ENCODE data around the gene FNIP2. TPM values are rescaled to one million over a fixed set of nuclear protein-coding genes. Genes with fewer than 3 reads are reported as not detected.

The FNIP2 gene
- total RNA-seq, 1 donor from 2014 or later: 25.3 TPM

- Histone ChIP-seq H3K9me3 (no peaks in the 10 kb centered on the region), H3K36me3 (no peaks in the 10 kb centered on the region), H3K4me1 (peaks cover 63% of the 10 kb centered on the region), H3K27me3 (no peaks in the 10 kb centered on the region), H3K27ac (no peak overlapping the region), H3K4me3 (no peak overlapping the region)
- TF ChIP-seq POLR2AphosphoS5 (IDR thresholded peaks at IDR 0.05; ENCODE audit: insufficient read depth in 1 of 2, low read depth in 1 of 2): no peak
- TF ChIP-seq, protein P1, sequence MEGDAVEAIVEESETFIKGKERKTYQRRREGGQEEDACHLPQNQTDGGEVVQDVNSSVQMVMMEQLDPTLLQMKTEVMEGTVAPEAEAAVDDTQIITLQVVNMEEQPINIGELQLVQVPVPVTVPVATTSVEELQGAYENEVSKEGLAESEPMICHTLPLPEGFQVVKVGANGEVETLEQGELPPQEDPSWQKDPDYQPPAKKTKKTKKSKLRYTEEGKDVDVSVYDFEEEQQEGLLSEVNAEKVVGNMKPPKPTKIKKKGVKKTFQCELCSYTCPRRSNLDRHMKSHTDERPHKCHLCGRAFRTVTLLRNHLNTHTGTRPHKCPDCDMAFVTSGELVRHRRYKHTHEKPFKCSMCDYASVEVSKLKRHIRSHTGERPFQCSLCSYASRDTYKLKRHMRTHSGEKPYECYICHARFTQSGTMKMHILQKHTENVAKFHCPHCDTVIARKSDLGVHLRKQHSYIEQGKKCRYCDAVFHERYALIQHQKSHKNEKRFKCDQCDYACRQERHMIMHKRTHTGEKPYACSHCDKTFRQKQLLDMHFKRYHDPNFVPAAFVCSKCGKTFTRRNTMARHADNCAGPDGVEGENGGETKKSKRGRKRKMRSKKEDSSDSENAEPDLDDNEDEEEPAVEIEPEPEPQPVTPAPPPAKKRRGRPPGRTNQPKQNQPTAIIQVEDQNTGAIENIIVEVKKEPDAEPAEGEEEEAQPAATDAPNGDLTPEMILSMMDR (IDR thresholded peaks at IDR 0.05): no peak
- no peak for TF ChIP-seq POLR2A (IDR thresholded peaks at IDR 0.05)
- intact Hi-C loops (cut with DNase I): no loop called here
- no peak for DNase-seq (ENCODE audit: extremely low spot score in 2 of 2)
Observed at GRCh38 chr4:158823461-158823873, 54.6 kb downstream of the FNIP2 start.

DNA sequence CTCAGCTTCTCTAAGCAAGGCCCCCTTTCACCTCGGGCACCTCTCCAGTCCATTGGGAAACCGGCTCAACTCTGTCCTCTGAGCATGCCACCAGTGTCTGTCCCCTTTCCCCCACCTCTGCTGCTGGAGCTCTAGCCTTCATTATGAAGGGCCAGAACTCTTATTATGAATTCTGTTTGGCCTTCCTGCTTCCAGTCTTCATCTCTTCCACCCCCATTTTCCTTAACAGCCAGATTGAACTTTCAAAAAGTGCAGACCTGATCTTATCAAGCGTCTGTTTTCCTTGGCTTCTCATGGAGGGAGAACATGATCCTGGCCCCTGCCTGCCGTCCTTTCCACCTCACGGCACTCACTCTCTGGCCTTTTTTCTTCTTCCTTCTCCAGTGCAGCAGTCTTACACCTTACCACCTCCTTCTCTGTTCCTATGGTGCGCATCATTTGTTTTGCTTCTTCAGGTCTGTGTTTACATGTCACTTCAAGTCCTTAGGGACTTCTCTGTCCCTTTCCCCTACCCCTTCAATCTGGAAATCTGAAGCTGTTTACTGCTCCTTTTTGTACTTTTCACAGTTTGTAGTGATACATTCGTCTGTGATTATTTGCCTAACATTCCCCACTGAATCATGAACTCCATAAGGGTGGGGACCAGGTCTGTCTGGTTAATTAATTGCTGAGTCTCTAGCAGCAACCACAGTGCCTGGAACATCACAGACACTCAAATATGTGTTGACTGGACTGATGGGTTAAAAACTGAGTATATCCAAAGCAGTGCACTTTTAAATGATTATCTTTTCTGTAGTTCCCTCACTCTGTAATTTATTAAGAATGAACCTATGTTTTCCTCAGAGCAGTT is 55.8 kb downstream of the FNIP2 start:
- Histone ChIP-seq H3K9me3 (no peaks in the 10 kb centered on the region), H3K4me1 (peaks cover 60% of the 10 kb centered on the region), H3K27me3 (no peaks in the 10 kb centered on the region), H3K4me3 (no peak overlapping the region), H3K27ac (no peak overlapping the region), H3K36me3 (no peaks in the 10 kb centered on the region)
- no peak for DNase-seq (ENCODE audit: extremely low spot score in 2 of 2)
- intact Hi-C loops (cut with DNase I): no loop called here
- TF ChIP-seq, protein P1 (IDR thresholded peaks at IDR 0.05): no peak
- no peak for TF ChIP-seq POLR2A (IDR thresholded peaks at IDR 0.05)
- no peak for TF ChIP-seq POLR2AphosphoS5 (IDR thresholded peaks at IDR 0.05; ENCODE audit: insufficient read depth in 1 of 2, low read depth in 1 of 2)

DNA sequence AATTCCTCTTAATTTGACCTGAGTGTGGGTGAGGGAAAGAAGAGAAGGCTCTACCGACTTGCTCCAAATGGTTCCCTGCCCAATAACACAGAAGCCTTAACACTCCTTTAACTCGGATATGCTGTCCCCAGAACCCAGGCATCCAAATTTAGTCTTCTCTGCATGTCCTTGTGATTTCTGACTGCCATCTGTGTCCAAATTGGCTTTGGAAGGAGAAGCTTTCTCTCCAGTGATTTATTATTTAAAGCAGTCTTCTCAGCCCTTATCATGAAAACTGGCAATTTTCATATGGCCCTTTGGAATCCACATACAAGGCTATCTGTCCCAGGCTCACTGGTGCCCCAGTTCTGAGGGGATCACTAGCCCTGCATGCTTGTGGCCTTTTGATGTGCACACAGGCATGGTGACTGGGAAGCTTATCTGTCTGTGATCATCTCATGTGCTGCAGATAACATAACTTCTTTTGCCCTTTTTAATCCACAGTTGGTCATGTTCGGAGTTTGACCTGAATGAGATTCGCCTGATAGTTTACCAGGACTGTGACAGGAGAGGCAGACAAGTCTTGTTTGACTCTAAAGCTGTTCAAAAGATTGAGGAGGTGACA is 56.7 kb downstream of the FNIP2 start:
- intact Hi-C loops (cut with DNase I): no loop called here
- H3K4me3 ChIP-seq: no peak overlapping the region
- H3K27me3 ChIP-seq: no peaks in the 10 kb centered on the region
- TF ChIP-seq, protein P1 (IDR thresholded peaks at IDR 0.05): no peak
- TF ChIP-seq POLR2AphosphoS5 (IDR thresholded peaks at IDR 0.05; ENCODE audit: insufficient read depth in 1 of 2, low read depth in 1 of 2): no peak
- peaks cover 52% of the 10 kb centered on the region for H3K4me1 ChIP-seq
- no peaks in the 10 kb centered on the region for H3K36me3 ChIP-seq
- DNase-seq (ENCODE audit: extremely low spot score in 2 of 2): no peak
- H3K27ac ChIP-seq: no peak overlapping the region
- no peaks in the 10 kb centered on the region for H3K9me3 ChIP-seq

GRCh38 chr4:158826057-158826456 is 57.2 kb downstream of the FNIP2 start:
- no peaks in the 10 kb centered on the region for H3K9me3 ChIP-seq
- TF ChIP-seq POLR2AphosphoS5 (IDR thresholded peaks at IDR 0.05; ENCODE audit: insufficient read depth in 1 of 2, low read depth in 1 of 2): no peak
- TF ChIP-seq, protein P1 (IDR thresholded peaks at IDR 0.05): no peak
- no peak for TF ChIP-seq POLR2A (IDR thresholded peaks at IDR 0.05)
- DNase-seq (ENCODE audit: extremely low spot score in 2 of 2): no peak
- H3K36me3 ChIP-seq: no peaks in the 10 kb centered on the region
- H3K27ac ChIP-seq: no peak overlapping the region
- no peak overlapping the region for H3K4me3 ChIP-seq
- peaks cover 46% of the 10 kb centered on the region for H3K4me1 ChIP-seq
- intact Hi-C loops (cut with DNase I): no loop called here
- no peaks in the 10 kb centered on the region for H3K27me3 ChIP-seq

DNA sequence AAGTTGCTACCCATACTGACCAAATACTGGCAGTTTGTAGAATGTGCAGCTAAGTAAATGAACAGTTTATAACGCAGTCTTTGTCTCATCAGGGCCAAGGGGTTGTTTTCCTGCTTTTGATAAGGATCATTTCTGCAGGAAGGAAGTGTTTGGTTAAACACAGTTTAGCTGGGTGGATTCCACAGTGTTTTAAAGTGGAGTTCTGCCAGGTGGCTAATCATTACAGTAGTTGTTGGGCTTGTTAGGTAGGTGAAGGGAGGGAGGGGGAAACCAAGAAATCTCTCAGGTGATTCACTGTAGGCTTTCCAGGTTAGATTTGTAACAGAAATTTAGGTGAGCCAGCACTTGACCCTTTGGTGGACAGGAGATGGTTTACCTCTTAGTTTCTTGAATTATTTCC is 58.1 kb downstream of the FNIP2 start:
- H3K36me3 ChIP-seq: no peaks in the 10 kb centered on the region

More for the DNA sequence above, 58.1 kb downstream of the FNIP2 start:
- H3K27me3 ChIP-seq: no peaks in the 10 kb centered on the region
- TF ChIP-seq, protein P1 (IDR thresholded peaks at IDR 0.05): no peak
- peak in 1 of 2 donors; percentile 35 for TF ChIP-seq POLR2AphosphoS5 (IDR thresholded peaks at IDR 0.05; ENCODE audit: insufficient read depth in 1 of 2, low read depth in 1 of 2)
- no peak for DNase-seq (ENCODE audit: extremely low spot score in 2 of 2)
- H3K9me3 ChIP-seq: no peaks in the 10 kb centered on the region
- no peak overlapping the region for H3K4me3 ChIP-seq
- peaks cover 40% of the 10 kb centered on the region for H3K4me1 ChIP-seq
- intact Hi-C loops (cut with DNase I): no loop called here
- H3K27ac ChIP-seq: no peak overlapping the region

Data from vagina (tissue), 2 donors.